Activated CD8-positive, alpha-beta memory T cell treated with anti-CD3 and anti-CD28 coated beads, Interleukin-2, amount 50 U/mL, for 24 hours (primary cell): ENCODE data around the gene FAM120A.

Source experiments
- DNase-seq: peaks from one replicate; pipeline ENCODE4 v3.0.0-alpha.2; 2020; ENCODE audit errors: extremely low read depth

The FAM120A gene

GRCh38 chr9:93473411-93473810 is 21.9 kb downstream of the FAM120A start:
- no peak for DNase-seq

- no peak for DNase-seq
Observed at GRCh38 chr9:93475108-93475507, 23.6 kb downstream of the FAM120A start.

GRCh38 chr9:93475856-93476255 is 24.4 kb downstream of the FAM120A start:
- no peak for DNase-seq

- DNase-seq, result no peak
Observed at GRCh38 chr9:93476924-93477323, 25.4 kb downstream of the FAM120A start.

GRCh38 chr9:93477397-93477796 is 25.9 kb downstream of the FAM120A start:
- no peak for DNase-seq

GRCh38 chr9:93479726-93480125 is 28.2 kb downstream of the FAM120A start:
- DNase-seq, result no peak

- no peak for DNase-seq
Observed at GRCh38 chr9:93480262-93480661, 28.8 kb downstream of the FAM120A start.

GRCh38 chr9:93480728-93481324 is 29.3 kb downstream of the FAM120A start:
- no peak for DNase-seq

- DNase-seq, result no peak
Observed at GRCh38 chr9:93483497-93483896, 32.0 kb downstream of the FAM120A start.

- no peak for DNase-seq
Observed at GRCh38 chr9:93486268-93486667, 34.8 kb downstream of the FAM120A start.

- no peak for DNase-seq
Observed at GRCh38 chr9:93488244-93488643, 36.8 kb downstream of the FAM120A start.

- DNase-seq, result no peak
Observed at GRCh38 chr9:93491593-93492232, 40.2 kb downstream of the FAM120A start.

GRCh38 chr9:93492327-93492726 is 40.8 kb downstream of the FAM120A start:
- DNase-seq, result no peak

GRCh38 chr9:93493949-93494348 is 42.5 kb downstream of the FAM120A start:
- DNase-seq, result no peak

- no peak for DNase-seq
Observed at GRCh38 chr9:93496285-93496684, 44.8 kb downstream of the FAM120A start.

- no peak for DNase-seq
Observed at GRCh38 chr9:93500571-93501298, 49.2 kb downstream of the FAM120A start.

GRCh38 chr9:93501406-93501805 is 49.9 kb downstream of the FAM120A start:
- no peak for DNase-seq

GRCh38 chr9:93503381-93503780 is 51.9 kb downstream of the FAM120A start:
- DNase-seq, result no peak

GRCh38 chr9:93505541-93506132 is 54.2 kb downstream of the FAM120A start:
- DNase-seq, result no peak

GRCh38 chr9:93507768-93508167 is 56.3 kb downstream of the FAM120A start:
- DNase-seq, result no peak

GRCh38 chr9:93508207-93508606 is 56.7 kb downstream of the FAM120A start:
- DNase-seq, result no peak

- DNase-seq, result no peak
Observed at GRCh38 chr9:93509084-93509483, 57.6 kb downstream of the FAM120A start.

- no peak for DNase-seq
Observed at GRCh38 chr9:93510041-93510440, 58.6 kb downstream of the FAM120A start.
